Skeletal muscle tissue (tissue), 4 donors: ENCODE measurements around the gene CDKL5. TPM values are rescaled to one million over a fixed set of nuclear protein-coding genes. Genes with fewer than 3 reads are reported as not detected.
"Not testable (repeated sequence)": the region's sequence is repeated elsewhere in the genome, so short reads cannot be mapped to it uniquely, and the experiment has no call there.

ENCODE experiments used
- H3K27ac ChIP-seq: one replicate; pipeline ENCODE4 v1.7.0; 2013; ENCODE audit warnings: mild to moderate bottlenecking, low read depth, low read length, inconsistent platforms
- H3K27me3 ChIP-seq, 3 donors: one replicate each; pipeline ENCODE4 v1.7.0; 2013; ENCODE audit warnings: low read length in 3 of 3; ENCODE audit not compliant: control insufficient read depth in 3 of 3, insufficient read depth in 3 of 3
- H3K36me3 ChIP-seq, 3 donors: one replicate each; pipeline ENCODE4 v1.7.0; 2013; ENCODE audit warnings: low read length in 3 of 3; ENCODE audit not compliant: control insufficient read depth in 3 of 3, insufficient read depth in 3 of 3
- H3K4me1 ChIP-seq, 3 donors: one replicate each; pipeline ENCODE4 v1.7.0; 2013; ENCODE audit warnings: low read length in 3 of 3, mild to moderate bottlenecking in 3 of 3; ENCODE audit not compliant: control insufficient read depth in 3 of 3, insufficient read depth in 3 of 3
- H3K4me3 ChIP-seq, 3 donors: one replicate each; pipeline ENCODE4 v1.7.0; 2013; ENCODE audit warnings: low read length in 3 of 3
- H3K9ac ChIP-seq, 3 donors: one replicate each; pipeline ENCODE4 v1.7.0; 2013; ENCODE audit warnings: low read length in 3 of 3, mild to moderate bottlenecking in 3 of 3, moderate library complexity in 2 of 3, low read depth in 1 of 3
- H3K9me3 ChIP-seq, 3 donors: one replicate each; pipeline ENCODE4 v1.7.0; 2013; ENCODE audit warnings: low read length in 3 of 3; ENCODE audit not compliant: control insufficient read depth in 3 of 3
- total RNA-seq: library from RNA; depleted of rRNA; stranded (reverse); fragments of >200 nt; gene quantifications from one replicate; pipeline ENCODE4 v1.2.3, GENCODE V29; 2014
- donor health status: Osteomylitis.

CDKL5 gene
- total RNA-seq, 1 donor from 2014 or later: 4.2 TPM

GRCh38 chrX:18589292-18589691, 163.9 kb downstream of the CDKL5 start:
- H3K4me1 ChIP-seq, H3K36me3 ChIP-seq, H3K27me3 ChIP-seq, H3K9ac ChIP-seq, H3K4me3 ChIP-seq, H3K9me3 ChIP-seq, H3K27ac ChIP-seq: not testable (repeated sequence)

GRCh38 chrX:18591834-18592233, 166.4 kb downstream of the CDKL5 start:
- no peaks in the 10 kb centered on the region for H3K27me3 ChIP-seq
- H3K27ac ChIP-seq: no peak overlapping the region
- no peak overlapping the region for H3K4me3 ChIP-seq
- no peak overlapping the region for H3K9ac ChIP-seq
- no peaks in the 10 kb centered on the region for H3K4me1 ChIP-seq
- no peaks in the 10 kb centered on the region for H3K36me3 ChIP-seq
- H3K9me3 ChIP-seq: no peaks in the 10 kb centered on the region

DNA sequence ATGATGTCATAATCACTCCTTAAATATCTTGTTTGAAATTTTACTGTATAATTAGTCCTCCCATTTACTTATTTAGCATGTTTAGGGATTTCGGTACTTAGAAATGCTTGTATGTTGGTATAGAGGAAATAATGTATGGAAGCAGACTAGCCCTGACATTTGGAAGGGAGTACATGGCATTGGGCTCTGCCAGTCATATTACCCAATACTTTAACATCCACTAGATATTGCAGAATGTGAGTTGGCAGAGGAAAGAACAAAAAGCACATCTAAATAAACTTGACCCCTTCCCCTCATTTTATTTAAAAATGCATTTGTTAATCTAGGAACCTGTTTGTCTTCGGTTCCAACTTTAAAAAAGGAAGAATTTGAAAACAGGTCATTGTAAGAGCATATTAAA, 168.7 kb downstream of the CDKL5 start:
- no peaks in the 10 kb centered on the region for H3K36me3 ChIP-seq
- no peak overlapping the region for H3K27ac ChIP-seq
- H3K4me1 ChIP-seq: no peaks in the 10 kb centered on the region
- H3K9me3 ChIP-seq: no peaks in the 10 kb centered on the region
- no peak overlapping the region for H3K4me3 ChIP-seq
- no peak overlapping the region for H3K9ac ChIP-seq
- no peaks in the 10 kb centered on the region for H3K27me3 ChIP-seq

GRCh38 chrX:18596096-18596495, 170.7 kb downstream of the CDKL5 start:
- H3K4me1 ChIP-seq: no peaks in the 10 kb centered on the region
- H3K4me3 ChIP-seq: no peak overlapping the region
- H3K27ac ChIP-seq: no peak overlapping the region
- no peaks in the 10 kb centered on the region for H3K27me3 ChIP-seq
- peaks cover 0 to 3% (median 0%) of the 10 kb centered on the region in 3 donors for H3K36me3 ChIP-seq
- no peak overlapping the region for H3K9ac ChIP-seq
- no peaks in the 10 kb centered on the region for H3K9me3 ChIP-seq

DNA sequence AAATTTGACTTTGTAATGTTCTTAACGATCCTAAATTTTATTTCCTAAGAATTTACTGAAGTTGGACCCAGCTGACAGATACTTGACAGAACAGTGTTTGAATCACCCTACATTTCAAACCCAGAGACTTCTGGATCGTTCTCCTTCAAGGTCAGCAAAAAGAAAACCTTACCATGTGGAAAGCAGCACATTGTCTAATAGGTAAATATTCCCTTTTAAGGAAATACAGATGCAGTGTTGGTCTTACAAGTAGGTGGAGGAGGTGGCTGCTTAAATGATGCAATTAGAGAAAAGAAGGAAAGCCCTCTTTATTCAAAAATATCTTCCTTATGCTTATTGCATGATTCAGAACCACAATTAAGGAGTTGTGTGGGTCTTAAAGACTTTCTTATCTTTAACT, 173.0 kb downstream of the CDKL5 start:
- no peaks in the 10 kb centered on the region for H3K27me3 ChIP-seq
- H3K4me1 ChIP-seq: no peaks in the 10 kb centered on the region
- H3K9ac ChIP-seq: no peak overlapping the region
- peaks cover 0 to 3% (median 0%) of the 10 kb centered on the region in 3 donors for H3K36me3 ChIP-seq
- H3K4me3 ChIP-seq: no peak overlapping the region
- H3K27ac ChIP-seq: no peak overlapping the region
- no peaks in the 10 kb centered on the region for H3K9me3 ChIP-seq

DNA sequence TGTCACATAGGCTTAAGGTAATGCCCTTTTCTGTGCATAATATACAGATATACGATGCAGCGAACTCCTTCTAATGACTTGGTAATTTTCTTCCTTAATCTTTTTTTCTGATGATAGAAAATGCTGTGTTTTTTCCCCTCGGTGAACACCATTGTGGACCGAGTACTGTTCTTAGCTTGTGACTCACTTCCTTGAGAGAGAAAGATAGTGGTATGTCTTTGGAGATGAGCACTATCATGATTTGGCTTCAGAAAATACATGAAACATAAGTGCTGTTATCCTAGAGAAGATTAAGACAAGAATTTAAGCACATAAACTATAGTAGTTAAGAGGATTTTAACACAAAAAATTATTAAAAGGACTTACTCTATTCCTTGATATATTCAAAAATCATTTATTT, 182.6 kb downstream of the CDKL5 start:
- Histone ChIP-seq H3K27ac (no peak overlapping the region), H3K36me3 (peaks cover 3 to 11% (median 5%) of the 10 kb centered on the region in 3 donors), H3K9me3 (no peaks in the 10 kb centered on the region), H3K9ac (no peak overlapping the region), H3K4me1 (no peaks in the 10 kb centered on the region), H3K4me3 (no peak overlapping the region), H3K27me3 (peaks cover 0 to 4% (median 0%) of the 10 kb centered on the region in 3 donors)

DNA sequence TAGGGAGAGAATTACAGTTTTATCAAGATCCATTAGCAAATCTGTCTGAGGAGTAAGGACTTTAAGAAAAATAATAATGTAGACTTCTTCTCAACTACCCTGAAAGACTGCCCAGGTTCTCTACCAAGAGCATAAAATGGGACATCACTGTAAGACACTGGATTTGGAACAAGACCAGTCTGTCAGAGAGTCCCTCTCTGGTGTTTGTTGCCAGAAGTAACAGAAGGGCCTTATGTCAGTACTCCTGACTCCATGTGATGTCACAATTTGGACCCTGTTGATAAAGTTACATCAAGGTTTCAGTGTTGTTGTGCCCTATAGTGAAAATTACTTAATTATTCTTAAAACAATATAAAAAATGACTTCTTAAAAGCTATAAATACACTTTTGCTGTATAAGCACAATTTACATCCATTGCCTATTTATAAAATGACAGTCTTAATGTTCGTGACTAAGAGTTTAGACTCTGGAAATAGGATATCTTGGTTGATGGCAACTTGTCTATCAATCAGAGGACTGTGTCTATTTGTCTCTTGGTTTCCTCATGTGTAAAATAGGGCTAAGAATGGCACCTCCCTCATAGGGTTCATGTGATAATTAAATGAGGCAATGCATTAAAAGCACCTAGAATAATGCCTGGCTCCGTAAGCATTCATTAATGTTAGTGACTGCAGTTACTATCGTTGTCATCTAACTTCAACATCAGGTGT, 188.7 kb downstream of the CDKL5 start:
- Histone ChIP-seq H3K4me3 (no peak overlapping the region), H3K36me3 (peaks cover 0 to 4% (median 3%) of the 10 kb centered on the region in 3 donors), H3K9ac (no peak overlapping the region), H3K27ac (no peak overlapping the region), H3K9me3 (no peaks in the 10 kb centered on the region), H3K4me1 (no peaks in the 10 kb centered on the region), H3K27me3 (no peaks in the 10 kb centered on the region)

DNA sequence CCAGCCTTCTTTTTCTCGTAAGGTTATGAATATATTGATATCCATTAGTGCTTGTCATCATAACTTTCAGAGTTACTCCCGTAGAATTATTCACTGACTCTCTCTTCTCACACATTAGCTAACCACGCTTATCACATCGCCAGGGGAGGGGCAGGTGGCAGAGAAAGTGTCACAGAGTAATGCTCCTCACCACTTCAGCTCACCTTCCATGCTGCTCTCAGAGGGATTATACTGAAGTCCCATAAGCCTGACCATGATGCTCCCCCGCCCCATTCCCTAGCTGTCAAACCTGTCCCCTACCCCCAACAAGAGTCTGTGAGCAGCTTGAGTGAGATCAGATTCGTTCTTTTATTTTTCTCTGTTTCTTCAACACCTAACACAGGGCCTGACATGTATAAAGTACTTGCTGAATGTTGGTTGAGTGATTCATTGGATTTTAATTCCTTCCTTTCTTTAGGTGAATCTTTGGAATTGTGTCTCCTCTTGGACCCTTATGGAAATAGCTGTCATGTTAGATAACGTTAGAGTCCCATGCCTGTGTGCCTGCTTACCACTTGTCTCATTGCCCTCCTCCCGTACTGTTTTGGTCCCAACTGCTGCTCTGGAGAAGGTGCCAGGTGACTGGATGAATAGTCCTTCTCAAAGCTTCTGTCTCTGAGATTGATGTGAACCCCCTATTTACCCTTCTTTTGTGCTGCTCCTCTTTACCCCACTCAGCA, 191.4 kb downstream of the CDKL5 start:
- Histone ChIP-seq H3K4me1 (no peaks in the 10 kb centered on the region), H3K27ac (no peak overlapping the region), H3K9ac (no peak overlapping the region), H3K36me3 (no peaks in the 10 kb centered on the region), H3K27me3 (no peaks in the 10 kb centered on the region), H3K9me3 (no peaks in the 10 kb centered on the region), H3K4me3 (no peak overlapping the region)

DNA sequence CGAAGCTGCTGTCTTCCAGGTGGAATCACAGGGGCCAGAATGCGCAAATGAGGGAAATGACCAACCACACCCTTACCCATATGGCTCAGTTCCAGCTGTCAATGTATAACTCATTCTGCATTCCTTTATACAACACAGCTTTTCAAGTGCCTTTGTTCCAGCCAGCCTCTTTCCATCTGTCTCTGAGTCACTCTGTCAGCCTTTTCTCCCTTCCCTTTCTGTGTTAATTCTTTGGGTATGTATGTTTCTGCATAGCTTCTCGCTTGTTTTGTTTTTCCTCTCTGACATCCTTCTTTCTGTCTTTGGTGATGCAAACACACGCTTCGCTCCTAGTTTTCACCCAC, 192.0 kb downstream of the CDKL5 start:
- Histone ChIP-seq H3K9ac (no peak overlapping the region), H3K27ac (no peak overlapping the region), H3K4me1 (no peaks in the 10 kb centered on the region), H3K9me3 (no peaks in the 10 kb centered on the region), H3K27me3 (no peaks in the 10 kb centered on the region), H3K36me3 (no peaks in the 10 kb centered on the region), H3K4me3 (no peak overlapping the region)

GRCh38 chrX:18619288-18619687, 193.9 kb downstream of the CDKL5 start:
- Histone ChIP-seq H3K4me3 (no peak overlapping the region), H3K36me3 (no peaks in the 10 kb centered on the region), H3K9ac (no peak overlapping the region), H3K27me3 (no peaks in the 10 kb centered on the region), H3K9me3 (no peaks in the 10 kb centered on the region), H3K27ac (no peak overlapping the region), H3K4me1 (no peaks in the 10 kb centered on the region)
